ENCODE results near the gene TTLL9.
"Not testable (repeated sequence)": the region's sequence is repeated elsewhere in the genome, so short reads cannot be mapped to it uniquely, and the experiment has no call there.

The TTLL9 gene

DNA sequence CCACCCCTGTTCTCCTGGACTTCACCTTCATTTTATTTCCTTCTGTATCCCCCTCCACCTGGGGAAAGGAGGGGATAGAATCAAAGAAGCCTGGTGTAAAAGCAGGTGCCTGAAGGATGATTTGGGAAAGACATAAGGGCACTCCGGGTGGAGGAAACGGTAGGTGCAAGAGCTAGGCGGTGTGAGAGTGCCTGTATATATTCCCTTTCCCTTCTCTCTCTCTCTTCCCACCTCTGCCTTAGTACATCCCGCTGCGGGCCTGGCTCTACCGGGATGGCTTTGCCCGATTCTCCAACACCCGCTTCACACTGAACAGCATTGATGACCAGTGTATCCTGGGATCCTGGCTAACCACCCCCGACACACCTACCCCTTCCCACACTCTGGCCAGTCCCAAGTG is 55.2 kb downstream of the TTLL9 start:
- no peak overlapping the region for H3K4me3 ChIP-seq (ENCODE audit: low read depth, low read length)
- DNase-seq (ENCODE audit: low read depth) = no peak
- TF ChIP-seq, protein P1, sequence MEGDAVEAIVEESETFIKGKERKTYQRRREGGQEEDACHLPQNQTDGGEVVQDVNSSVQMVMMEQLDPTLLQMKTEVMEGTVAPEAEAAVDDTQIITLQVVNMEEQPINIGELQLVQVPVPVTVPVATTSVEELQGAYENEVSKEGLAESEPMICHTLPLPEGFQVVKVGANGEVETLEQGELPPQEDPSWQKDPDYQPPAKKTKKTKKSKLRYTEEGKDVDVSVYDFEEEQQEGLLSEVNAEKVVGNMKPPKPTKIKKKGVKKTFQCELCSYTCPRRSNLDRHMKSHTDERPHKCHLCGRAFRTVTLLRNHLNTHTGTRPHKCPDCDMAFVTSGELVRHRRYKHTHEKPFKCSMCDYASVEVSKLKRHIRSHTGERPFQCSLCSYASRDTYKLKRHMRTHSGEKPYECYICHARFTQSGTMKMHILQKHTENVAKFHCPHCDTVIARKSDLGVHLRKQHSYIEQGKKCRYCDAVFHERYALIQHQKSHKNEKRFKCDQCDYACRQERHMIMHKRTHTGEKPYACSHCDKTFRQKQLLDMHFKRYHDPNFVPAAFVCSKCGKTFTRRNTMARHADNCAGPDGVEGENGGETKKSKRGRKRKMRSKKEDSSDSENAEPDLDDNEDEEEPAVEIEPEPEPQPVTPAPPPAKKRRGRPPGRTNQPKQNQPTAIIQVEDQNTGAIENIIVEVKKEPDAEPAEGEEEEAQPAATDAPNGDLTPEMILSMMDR (conservative IDR thresholded peaks at IDR 0.05; ENCODE audit: low read depth, low read length) = no peak

DNA sequence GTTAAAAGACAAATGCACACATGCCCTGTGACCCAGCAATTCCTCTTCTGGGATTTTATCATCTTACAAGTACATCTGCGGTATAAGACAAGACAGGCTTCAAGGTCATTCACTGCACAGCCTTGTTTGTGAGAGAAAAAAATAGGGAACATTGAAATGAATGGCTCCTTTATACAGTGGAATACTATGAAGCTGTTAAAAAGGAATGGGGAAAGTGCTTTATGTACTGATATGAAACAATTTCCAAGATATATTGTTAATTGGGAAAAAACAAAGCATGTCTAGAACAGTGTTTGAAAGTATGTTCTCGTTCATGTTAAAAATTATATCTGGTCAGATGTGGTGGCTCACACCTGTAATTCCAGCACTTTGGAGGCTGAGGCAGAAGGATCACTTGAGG is 56.1 kb downstream of the TTLL9 start:
- H3K4me3 ChIP-seq (ENCODE audit: low read depth, low read length) = no peak overlapping the region
- no peak for DNase-seq (ENCODE audit: low read depth)
- TF ChIP-seq, protein P1 (conservative IDR thresholded peaks at IDR 0.05; ENCODE audit: low read depth, low read length) = no peak

DNA sequence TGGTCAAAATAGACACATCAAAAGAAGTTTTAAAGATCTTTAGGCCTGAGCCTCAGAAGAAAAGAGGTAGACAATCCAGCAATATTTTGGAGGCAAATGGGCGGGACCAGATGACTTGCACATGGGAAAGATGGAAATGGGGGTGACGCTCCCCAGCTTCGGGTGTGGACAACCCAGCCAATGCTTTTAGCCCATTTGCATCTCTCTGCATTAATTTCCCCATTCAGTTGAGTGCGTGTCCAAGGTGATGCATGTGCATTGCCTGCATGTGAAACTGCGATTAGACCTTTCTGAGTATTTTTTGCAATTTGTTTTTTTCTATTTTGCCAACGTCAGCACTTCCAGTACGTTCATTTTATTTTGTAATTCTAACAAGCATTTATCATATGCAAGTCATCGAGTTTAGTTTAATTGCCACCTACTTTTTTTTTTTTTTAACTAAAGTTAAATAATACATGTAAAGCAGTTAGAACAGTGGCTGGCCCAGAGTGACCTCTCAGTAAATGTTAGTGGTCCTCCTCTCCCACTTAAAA is 57.3 kb downstream of the TTLL9 start:
- TF ChIP-seq, protein P1 (conservative IDR thresholded peaks at IDR 0.05; ENCODE audit: low read depth, low read length) = no peak
- no peak overlapping the region for H3K4me3 ChIP-seq (ENCODE audit: low read depth, low read length)
- no peak for DNase-seq (ENCODE audit: low read depth)

DNA sequence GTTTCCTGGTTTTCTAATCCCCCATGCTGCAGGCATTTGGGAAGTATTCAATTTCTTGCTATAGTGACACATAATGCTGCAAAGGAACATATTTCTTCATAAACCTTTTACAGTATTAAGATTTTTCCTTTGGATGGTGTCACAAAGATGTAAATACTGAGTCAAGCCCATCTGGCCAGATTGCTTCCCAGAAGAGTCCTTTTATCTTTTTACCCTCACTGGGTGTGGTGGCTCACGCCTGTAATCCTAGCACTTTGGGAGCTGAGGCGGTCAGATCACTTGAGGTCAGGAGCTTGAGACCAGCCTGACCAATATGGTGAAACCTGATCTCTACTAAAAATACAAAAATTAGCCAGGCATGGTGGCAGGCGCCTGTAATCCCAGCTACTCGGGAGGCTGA is 59.2 kb downstream of the TTLL9 start:
- not testable (repeated sequence) for DNase-seq (ENCODE audit: low read depth); H3K4me3 ChIP-seq (ENCODE audit: low read depth, low read length)

DNA sequence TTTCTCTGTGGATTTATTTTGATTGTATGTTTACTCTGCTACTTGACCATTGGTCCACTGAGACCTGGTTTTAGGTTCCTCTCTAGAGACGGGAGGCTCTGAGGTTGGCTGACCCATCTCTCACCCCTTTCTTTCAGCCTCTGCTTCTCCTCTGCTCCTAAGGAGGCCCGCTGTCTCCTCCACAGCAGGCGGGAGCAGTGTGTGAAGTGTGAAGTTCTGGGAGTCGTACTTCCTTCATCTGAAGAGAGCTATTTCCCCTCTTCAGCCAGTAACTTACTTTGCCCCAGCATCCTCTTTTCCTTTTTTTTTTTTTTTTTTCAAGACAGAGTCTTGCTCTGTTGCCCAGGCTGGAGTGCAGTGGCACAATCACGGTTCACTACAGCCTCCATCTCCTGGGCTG is 60.3 kb downstream of the TTLL9 start:
- no peak for DNase-seq (ENCODE audit: low read depth)
- H3K4me3 ChIP-seq (ENCODE audit: low read depth, low read length) = no peak overlapping the region
- TF ChIP-seq, protein P1 (conservative IDR thresholded peaks at IDR 0.05; ENCODE audit: low read depth, low read length) = no peak

DNA sequence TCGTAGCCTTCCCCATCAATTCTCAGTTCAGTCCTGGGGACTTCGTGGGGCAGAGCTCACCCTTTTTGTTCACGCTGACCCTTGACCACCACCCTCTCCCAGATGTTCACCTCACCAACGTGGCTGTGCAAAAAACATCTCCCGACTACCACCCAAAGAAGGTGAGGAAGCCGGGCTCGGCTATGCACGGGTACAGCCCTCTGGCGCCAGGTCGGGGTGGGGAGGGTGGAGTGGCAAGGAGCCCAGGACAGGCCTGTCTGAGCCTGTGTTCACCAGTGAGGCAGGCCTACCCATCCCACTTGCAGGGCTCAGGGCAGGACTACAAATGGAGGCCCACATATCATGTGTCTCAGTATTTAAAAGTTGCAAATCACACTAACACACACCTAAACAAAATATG is 63.3 kb downstream of the TTLL9 start:
- no peak for DNase-seq (ENCODE audit: low read depth)
- no peak overlapping the region for H3K4me3 ChIP-seq (ENCODE audit: low read depth, low read length)
- TF ChIP-seq, protein P1 (conservative IDR thresholded peaks at IDR 0.05; ENCODE audit: low read depth, low read length) = no peak

DNA sequence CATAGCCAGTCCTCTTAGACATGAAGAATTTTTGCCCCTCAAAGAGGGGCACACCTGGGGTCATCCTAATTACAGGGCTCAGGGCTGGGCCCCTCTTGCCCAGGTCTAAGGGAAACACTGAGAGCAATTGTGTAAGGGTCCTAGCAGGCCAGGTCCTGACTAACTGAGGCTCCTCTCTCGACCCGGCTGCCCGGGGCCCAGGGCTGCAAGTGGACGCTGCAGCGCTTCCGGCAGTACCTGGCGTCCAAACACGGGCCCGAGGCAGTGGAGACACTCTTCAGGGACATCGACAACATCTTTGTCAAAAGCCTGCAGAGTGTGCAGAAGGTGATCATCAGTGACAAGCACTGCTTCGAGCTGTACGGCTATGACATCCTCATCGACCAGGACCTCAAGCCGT is 64.1 kb downstream of the TTLL9 start:
- TF ChIP-seq, protein P1 (conservative IDR thresholded peaks at IDR 0.05; ENCODE audit: low read depth, low read length) = no peak
- H3K4me3 ChIP-seq (ENCODE audit: low read depth, low read length) = no peak overlapping the region
- DNase-seq (ENCODE audit: low read depth) = no peak

Measured in choroid plexus epithelial cell (primary cell).